Adrenal gland (tissue), 5 donors: ENCODE data around the gene DBNDD1.

Experiments
- POLR2A ChIP-seq, 2 donors: fragments of 450-650 bp; IDR thresholded peaks; one replicate each; pipeline ENCODE4 v1.6.1; 2017; ENCODE audit warnings: antibody characterized with exemption in 2 of 2, mild to moderate bottlenecking in 2 of 2, moderate library complexity in 1 of 2
- TF ChIP-seq, protein P1 (sequence below), 6 experiments: fragments of 450-650 bp in 4 of 6; fragments of 200-600 bp in 2 of 6; sonication (generic) in 1 of 6; IDR thresholded peaks; 1 replicate in 5 of 6; 2 replicates in 1 of 6; pipeline versions ENCODE4 v1.5.1 to v1.8.0; 2016 to 2021; ENCODE audit warnings: antibody characterized with exemption in 6 of 6, mild to moderate bottlenecking in 2 of 6, moderate library complexity in 1 of 6
- donor health status: DM: no; HTN: no; CAD: no.

GRCh38 chr16:89969741-89970410, 49.4 kb downstream of the DBNDD1 start:
- TF ChIP-seq, protein P1, sequence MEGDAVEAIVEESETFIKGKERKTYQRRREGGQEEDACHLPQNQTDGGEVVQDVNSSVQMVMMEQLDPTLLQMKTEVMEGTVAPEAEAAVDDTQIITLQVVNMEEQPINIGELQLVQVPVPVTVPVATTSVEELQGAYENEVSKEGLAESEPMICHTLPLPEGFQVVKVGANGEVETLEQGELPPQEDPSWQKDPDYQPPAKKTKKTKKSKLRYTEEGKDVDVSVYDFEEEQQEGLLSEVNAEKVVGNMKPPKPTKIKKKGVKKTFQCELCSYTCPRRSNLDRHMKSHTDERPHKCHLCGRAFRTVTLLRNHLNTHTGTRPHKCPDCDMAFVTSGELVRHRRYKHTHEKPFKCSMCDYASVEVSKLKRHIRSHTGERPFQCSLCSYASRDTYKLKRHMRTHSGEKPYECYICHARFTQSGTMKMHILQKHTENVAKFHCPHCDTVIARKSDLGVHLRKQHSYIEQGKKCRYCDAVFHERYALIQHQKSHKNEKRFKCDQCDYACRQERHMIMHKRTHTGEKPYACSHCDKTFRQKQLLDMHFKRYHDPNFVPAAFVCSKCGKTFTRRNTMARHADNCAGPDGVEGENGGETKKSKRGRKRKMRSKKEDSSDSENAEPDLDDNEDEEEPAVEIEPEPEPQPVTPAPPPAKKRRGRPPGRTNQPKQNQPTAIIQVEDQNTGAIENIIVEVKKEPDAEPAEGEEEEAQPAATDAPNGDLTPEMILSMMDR (IDR thresholded peaks at IDR 0.05), result no peak
- TF ChIP-seq POLR2A (IDR thresholded peaks at IDR 0.05), result no peak
